Vagina (tissue), 2 donors: ENCODE data around the gene MEP1B.

Experiments used
- POLR2A ChIP-seq, 2 donors: fragments of 450-650 bp; IDR thresholded peaks; one replicate each; pipeline ENCODE4 v1.6.1; 2017; ENCODE audit warnings: antibody characterized with exemption in 2 of 2, mild to moderate bottlenecking in 2 of 2, moderate library complexity in 2 of 2
- POLR2AphosphoS5 ChIP-seq, 2 donors: sonication (generic); formaldehyde crosslinking; IDR thresholded peaks; one replicate each; pipeline ENCODE4 v1.9.0; 2017; ENCODE audit warnings: antibody characterized with exemption in 2 of 2, mild to moderate bottlenecking in 2 of 2, low read depth in 1 of 2; ENCODE audit not compliant: insufficient read depth in 1 of 2
- TF ChIP-seq, protein P1 (sequence below), 3 experiments: fragments of 450-650 bp in 2 of 3; fragments of 200-600 bp in 1 of 3; sonication (generic) in 1 of 3; IDR thresholded peaks; one replicate each; pipeline ENCODE4 v1.5.1; 2017 to 2019; ENCODE audit warnings: antibody characterized with exemption in 3 of 3, mild to moderate bottlenecking in 2 of 3, moderate library complexity in 2 of 3

GRCh38 chr18:32183503-32183902 lies 6.3 kb upstream of the MEP1B start:
- TF ChIP-seq, protein P1, sequence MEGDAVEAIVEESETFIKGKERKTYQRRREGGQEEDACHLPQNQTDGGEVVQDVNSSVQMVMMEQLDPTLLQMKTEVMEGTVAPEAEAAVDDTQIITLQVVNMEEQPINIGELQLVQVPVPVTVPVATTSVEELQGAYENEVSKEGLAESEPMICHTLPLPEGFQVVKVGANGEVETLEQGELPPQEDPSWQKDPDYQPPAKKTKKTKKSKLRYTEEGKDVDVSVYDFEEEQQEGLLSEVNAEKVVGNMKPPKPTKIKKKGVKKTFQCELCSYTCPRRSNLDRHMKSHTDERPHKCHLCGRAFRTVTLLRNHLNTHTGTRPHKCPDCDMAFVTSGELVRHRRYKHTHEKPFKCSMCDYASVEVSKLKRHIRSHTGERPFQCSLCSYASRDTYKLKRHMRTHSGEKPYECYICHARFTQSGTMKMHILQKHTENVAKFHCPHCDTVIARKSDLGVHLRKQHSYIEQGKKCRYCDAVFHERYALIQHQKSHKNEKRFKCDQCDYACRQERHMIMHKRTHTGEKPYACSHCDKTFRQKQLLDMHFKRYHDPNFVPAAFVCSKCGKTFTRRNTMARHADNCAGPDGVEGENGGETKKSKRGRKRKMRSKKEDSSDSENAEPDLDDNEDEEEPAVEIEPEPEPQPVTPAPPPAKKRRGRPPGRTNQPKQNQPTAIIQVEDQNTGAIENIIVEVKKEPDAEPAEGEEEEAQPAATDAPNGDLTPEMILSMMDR (IDR thresholded peaks at IDR 0.05) = no peak
- TF ChIP-seq POLR2A (IDR thresholded peaks at IDR 0.05) = no peak
- TF ChIP-seq POLR2AphosphoS5 (IDR thresholded peaks at IDR 0.05; ENCODE audit: insufficient read depth in 1 of 2, low read depth in 1 of 2) = no peak
